Measurements from ENCODE around the gene PRR22.

PRR22 gene

GRCh38 chr19:5811117-5811516 is 26.6 kb upstream of the PRR22 start:
- no peak for DNase-seq

- no peak for DNase-seq
These were observed 24.9 kb upstream of the PRR22 start for GRCh38 chr19:5809469-5809868.

- DNase-seq: no peak
These were observed 24.5 kb upstream of the PRR22 start for GRCh38 chr19:5809053-5809452.

GRCh38 chr19:5808120-5808816 is 23.7 kb upstream of the PRR22 start:
- DNase-seq: no peak

GRCh38 chr19:5806905-5807304 is 22.4 kb upstream of the PRR22 start:
- DNase-seq: no peak

GRCh38 chr19:5806133-5806489 is 21.6 kb upstream of the PRR22 start:
- no peak for DNase-seq

- DNase-seq: peak; percentile 92
These were observed 21.1 kb upstream of the PRR22 start for GRCh38 chr19:5805462-5806132.

GRCh38 chr19:5804516-5805461 is 20.2 kb upstream of the PRR22 start, which contains the start of gene NRTN:
NRTN (plus strand) TSS chr19:5805067; CDS start chr19:5824166, 19,099 bp downstream.
- DNase-seq: peak; percentile 93

- DNase-seq: peak; percentile 98
These were observed 19.4 kb upstream of the PRR22 start for GRCh38 chr19:5803752-5804515.

- DNase-seq: no peak
These were observed 18.9 kb upstream of the PRR22 start for GRCh38 chr19:5803441-5803751.

GRCh38 chr19:5801796-5802619 is 17.5 kb upstream of the PRR22 start:
- DNase-seq: peak; percentile 99

GRCh38 chr19:5800361-5801270 is 16.1 kb upstream of the PRR22 start:
- no peak for DNase-seq

- DNase-seq: no peak
These were observed 15.0 kb upstream of the PRR22 start for GRCh38 chr19:5799247-5800241.

- no peak for DNase-seq
These were observed 13.7 kb upstream of the PRR22 start for GRCh38 chr19:5798244-5798643.

GRCh38 chr19:5795382-5795919 is 10.9 kb upstream of the PRR22 start:
- DNase-seq: no peak

- DNase-seq: no peak
These were observed 8.6 kb upstream of the PRR22 start for GRCh38 chr19:5793188-5793587.

- no peak for DNase-seq
These were observed 7.7 kb upstream of the PRR22 start for GRCh38 chr19:5792224-5792623.

GRCh38 chr19:5790559-5791520 is 6.3 kb upstream of the PRR22 start, which contains the start of gene DUS3L:
DUS3L (minus strand) TSS chr19:5791163; CDS start chr19:5791141, 22 bp downstream.
- peak; percentile 99 for DNase-seq

Measured in NCI-H69 (cell line).